Effector CD4-positive, alpha-beta T cell (primary cell): Measurements from ENCODE around the gene CDK11B.
A peak's percentile ranks its signal among the peaks of the same experiment; 100 is the strongest.

ENCODE experiments used
- DNase-seq: peaks from one replicate; pipeline ENCODE4 v3.0.0-alpha.2; 2020

The CDK11B gene

DNA sequence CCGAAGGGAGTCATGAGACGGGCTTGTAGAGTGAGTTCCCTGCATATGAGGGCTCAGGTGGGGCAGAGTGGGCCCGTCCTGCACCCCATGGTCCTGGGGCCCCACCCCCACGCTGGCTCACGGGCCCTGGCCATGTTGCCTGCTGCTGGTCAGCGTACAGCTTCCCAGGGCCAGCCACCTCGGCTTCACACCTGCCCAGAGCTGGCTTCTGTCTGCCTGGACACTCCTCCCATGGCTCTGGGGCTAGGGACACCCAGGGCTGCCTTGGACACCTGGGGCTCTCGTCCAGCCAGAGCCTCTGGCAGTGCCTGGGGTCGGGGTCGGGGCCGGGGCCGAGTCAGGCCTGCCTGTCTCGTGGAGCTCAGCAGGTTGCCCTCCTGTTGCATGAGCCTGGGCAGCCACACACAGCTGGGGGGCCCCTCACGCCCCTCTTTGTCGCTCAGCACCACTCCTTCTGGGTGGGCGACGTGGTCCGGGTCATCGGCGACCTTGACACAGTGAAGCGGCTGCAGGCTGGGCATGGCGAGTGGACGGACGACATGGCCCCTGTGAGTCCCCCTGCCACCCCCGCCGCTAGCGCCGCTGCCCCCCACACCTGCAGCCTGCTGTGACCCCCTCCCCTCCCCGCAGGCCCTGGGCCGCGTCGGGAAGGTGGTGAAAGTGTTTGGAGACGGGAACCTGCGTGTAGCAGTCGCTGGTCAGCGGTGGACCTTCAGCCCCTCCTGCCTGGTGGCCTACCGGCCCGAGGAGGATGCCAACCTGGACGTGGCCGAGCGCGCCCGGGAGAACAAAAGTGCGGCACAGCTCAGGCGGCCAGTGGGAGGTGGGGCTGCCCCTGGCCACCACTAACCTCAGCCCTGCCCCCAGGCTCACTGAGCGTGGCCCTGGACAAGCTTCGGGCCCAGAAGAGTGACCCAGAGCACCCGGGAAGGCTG is 32.3 kb downstream of the CDK11B start:
- DNase-seq, result no peak

DNA sequence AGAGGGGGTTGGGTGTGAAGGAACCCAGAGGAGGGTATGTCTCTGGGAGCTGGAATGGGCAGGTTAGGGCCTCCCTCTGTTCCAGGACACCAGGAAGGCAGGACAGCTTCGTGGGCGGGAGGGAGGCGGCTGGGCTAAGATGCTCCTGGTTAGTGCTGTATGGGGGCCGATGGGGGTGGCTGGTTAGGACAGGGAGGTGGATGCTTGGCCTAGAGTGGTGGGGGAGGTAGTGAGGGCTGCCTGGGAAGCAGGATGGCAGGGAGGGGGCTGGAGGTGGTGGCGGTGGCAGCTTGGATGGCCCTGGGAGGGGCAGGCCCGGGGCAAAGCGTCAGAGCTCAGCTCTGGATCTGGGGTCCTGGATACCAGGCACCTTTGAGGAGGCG is 33.0 kb downstream of the CDK11B start:
- DNase-seq, result no peak

DNA sequence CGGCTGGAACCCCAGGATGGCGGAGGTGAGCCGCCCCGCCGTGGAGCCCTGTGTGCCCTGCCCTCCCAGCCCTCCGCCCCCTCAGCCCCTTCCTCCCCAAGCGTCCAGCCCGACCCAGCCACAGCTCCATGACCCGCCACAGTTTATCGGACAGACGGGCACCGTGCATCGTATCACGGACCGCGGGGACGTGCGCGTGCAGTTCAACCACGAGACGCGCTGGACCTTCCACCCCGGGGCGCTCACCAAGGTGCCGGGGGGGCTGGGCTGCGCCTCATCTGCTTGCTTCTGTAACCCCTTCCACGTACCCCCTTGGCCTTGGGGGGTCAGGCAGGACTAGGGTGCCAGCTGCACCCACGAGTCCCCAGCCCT is 33.4 kb downstream of the CDK11B start:
- DNase-seq, result no peak

DNA sequence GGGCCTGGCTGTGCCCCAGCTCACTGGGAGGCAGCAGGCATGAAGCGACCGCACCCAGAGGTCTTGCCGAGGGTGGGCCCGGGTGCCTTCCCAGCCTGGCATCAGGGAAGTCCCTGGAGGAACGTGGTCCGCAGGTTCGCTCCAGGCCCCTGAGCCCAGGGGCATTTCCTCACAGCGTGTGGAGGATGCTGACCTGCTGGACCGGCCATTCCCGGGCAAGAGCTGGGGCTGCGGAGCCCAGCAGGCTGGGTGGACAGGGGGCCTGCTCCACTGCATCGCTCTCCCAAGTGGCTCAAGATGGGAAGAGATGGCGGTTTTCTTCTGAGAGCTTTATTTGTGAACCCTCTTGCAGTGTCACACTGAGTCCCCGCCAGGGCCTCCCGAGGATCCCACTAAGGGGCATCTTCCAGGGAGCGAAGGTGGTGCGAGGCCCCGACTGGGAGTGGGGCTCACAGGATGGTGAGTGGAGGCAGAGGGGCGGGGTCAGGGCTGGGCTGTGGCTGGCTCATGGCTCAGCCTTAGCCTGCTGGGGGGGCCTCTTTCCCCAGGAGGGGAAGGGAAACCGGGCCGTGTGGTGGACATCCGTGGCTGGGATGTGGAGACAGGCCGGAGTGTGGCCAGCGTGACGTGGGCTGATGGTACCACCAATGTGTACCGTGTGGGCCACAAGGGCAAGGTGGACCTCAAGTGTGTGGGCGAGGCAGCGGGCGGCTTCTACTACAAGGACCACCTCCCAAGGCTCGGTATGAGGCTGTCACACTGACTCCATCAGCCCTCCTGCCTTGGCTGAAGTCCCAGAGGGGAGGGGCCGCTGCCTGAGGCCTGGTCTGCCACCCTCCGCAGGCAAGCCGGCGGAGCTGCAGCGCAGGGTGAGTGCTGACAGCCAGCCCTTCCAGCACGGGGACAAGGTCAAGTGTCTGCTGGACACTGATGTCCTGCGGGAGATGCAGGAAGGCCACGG is 34.1 kb downstream of the CDK11B start:
- no peak for DNase-seq

DNA sequence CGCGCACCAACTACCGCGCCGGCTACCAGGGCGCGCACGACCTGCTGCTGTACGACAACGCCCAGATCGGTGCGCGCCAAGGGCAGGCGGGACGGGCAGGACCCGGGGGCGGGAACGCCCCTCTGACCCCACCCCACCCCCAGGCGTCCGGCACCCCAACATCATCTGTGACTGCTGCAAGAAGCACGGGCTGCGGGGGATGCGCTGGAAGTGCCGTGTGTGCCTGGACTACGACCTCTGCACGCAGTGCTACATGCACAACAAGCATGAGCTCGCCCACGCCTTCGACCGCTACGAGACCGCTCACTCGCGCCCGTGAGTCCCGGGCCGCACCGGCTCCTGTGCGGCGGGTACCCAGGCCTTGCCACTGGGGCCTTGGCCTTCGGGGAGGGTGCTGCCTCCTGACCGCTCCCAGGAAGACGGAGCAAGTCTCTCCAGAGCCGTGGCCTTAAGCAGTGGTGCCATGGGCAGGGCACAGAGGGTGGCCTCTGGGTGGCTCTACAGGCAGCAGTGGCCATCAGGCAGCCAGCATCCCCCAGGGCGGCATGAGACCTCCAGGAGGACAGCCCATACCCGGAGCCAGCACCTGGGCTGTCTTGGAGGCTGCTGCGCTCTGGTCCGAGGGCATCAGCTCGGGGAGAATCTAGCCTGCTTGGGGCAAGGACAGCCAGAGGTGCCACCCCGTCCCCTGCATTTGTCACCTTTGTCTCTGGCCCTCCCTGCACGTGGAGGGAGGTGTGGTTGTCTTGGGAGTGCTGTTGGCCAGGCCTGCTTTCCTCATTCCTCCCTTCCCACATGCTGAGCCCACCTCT is 35.0 kb downstream of the CDK11B start:
- no peak for DNase-seq

DNA sequence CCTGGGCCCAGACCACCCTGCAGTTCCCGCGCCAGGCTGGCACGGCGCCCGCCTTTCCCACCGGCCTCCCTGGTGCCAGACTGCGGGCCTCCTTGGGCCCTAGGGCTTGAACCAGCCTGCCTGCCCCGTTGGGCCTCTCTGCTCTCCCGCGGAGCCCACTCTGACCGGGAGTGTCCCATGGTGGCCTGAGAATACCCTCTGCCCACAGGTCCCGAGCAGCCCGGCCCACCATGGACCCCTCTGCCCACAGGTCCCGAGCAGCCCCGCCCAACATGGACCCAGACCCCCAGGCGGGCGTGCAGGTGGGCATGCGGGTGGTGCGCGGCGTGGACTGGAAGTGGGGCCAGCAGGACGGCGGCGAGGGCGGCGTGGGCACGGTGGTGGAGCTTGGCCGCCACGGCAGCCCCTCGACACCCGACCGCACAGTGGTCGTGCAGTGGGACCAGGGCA is 35.6 kb downstream of the CDK11B start:
- no peak for DNase-seq

DNA sequence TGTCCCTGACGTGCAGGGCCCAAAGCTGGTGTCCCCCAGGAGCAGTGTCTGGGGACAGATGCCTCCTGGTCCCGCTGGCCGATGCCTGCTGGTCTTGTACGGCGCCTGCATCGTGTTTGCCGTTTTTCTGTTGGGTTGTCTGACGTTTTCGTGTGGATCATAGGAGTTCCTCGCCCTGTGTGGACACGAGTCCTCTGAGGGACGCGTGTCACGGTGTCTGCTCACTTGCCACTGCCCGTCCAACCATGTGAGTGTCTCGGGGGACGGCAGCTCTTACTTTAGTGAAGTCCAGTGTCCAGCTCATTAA is 36.1 kb downstream of the CDK11B start:
- DNase-seq, result no peak

DNA sequence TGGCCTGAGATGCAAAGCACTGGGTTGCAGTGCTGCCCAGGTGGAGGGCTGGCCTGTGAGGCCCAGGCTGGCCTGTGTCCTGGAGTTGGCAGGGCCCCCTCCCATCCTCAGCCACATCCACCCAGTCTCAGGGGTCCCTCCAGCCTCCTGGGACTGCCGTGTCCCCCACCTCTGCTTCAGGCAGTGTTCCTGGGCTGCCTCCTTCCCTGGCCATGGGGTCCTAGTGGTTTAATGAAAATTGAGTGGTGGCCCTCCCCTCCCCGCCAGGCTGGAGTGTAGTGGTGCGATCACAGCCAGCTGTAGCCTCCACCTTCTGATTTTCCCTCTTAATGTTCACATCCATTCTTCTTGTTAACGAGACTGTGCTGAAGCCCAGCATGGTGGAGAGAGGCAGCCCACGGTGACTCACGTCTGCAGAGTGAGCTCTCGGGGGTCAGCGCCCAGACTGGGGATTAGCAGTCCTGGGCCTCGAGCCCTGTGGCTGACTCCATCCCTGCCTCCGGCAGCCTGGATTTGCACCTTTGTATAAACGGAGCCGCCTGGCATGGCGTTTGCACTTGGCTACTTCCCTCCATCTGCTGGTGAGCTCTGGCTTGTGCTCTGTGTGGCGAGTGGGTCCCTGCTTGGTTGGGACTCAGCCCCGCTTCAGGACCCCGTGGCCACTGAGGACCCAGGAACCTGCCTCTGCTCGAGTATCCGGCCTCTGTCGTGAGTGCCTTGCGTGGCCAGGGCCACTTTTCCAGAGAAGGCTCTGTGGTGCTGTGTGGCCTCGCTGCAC is 36.6 kb downstream of the CDK11B start:
- DNase-seq, result no peak

DNA sequence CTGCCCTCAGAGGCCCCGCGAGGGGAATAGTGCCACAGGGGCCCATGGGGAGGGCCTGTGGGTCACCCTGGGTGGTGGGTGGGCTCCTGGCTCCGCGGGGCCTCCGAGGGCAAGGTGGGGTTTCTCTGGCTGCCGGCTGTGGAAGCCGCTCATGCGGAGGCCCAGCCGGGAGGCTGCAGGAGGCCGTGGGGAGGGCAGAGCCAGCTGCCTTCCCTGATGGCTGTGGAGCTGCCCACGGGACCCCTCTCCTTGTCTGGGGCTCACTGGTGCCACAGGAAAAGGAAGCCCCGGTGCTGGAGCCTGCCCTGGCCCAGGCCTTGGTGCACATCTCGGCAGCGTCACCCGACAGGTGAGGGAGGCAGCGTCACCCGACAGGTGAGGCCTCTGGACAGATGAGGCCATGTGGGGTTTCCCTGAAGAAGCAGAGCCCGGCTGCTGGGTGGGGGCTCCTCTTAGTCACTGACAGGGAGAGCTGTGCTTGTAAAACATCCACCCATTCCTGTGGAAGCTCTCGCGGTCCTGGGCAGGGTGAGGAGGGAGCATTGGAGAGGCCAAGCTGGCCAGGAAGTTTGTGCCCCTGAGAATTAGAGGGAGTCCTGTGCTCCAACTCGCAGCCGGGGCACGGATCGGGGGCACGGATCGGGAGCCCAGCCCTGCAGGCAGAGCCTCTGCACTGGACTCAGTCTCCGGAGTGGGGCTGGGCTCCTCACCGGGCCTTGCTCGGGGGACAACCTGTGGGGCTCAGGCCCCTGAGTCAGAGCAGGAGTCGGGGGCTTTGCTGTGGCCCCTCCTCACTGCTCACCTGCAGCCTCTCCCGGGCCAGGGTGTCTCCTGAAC is 37.4 kb downstream of the CDK11B start:
- DNase-seq, result no peak

DNA sequence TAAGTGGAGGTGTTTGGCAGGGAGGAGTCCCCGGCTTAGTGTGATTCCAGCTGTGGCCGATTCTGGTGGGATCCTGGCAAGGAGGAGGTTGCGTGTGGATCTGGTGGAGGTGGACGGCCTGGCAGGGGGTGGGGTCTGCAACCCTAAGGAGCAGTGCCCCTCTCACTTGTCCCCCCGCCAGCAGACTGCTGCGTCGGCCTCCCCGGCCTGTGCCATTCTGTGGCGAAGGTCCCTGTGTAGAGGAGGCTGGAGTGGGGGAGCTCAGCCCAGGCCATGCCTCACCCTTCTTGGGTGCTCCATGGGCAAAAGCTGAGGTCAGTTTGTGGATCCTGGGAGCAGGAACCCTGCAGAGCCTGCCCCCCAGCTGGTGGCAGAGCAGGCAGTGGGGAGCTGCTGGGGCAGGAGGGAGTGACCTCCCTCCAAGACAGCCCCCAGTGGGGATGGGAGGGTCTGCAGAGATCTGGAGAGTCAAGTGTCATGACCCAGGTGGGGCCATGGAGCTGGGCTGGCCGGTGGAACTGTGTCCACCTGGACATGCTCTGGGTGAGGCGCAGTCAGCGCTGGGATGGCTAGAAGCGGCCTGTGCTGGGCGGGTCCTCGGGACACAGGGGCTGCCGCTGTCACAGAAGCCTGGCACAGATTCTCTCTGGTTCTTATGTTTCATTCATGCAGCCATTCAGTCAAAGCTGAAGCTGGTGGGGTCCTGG is 38.2 kb downstream of the CDK11B start:
- no peak for DNase-seq

DNA sequence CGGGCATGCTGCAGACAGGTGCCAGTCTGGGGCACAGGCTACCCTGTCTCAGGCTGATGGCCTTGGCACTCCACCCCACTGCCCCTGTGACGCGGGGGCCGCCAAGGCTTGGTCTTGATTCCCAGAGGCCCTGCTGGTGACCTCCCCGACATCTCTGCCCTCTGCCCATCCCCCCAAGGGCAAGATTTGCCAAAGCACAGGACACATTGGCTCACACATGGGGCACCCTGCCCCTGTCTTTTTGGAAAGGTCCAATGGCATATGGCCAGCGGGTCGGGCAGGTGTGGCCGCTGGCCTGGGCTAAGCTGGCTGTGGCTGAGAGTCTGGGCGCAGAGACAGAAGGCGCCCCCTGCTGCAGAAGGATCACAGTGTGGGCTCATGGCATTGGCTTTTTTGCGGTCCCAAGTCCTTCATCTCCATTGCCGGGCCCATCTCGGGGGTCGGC is 38.9 kb downstream of the CDK11B start:
- no peak for DNase-seq

DNA sequence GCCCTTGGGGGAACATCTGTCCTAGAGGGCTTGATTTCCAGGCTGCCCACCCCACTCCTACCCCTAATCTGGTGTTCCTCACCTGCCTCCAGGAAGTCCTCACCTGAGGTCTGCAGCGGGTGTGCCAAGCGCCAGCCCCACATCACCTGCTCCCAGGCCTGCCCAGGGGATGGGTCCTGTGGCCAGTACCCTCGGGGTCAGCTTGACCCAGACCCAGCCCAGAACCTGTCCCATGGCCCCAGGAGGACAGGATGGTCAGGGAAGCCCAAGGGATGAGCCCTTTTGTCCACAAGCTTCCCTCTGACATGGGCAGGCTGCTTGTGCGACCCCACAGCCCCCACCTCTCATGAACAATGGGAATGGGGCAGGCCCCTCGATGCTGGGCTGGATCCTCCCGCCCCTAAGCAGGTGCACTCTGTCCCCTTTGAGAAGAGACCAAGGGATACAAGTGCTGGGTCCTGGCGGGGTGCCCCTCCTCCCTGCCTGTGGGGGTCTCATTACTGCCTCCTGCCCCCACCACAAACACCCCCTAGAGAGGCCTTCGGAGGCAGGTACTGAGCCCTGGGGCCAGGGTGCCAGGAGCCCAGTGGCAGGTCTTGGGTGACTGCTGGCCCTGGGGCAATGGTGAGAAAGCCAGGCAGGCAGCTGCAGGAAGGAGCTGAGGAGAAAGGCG is 40.3 kb downstream of the CDK11B start:
- no peak for DNase-seq

DNA sequence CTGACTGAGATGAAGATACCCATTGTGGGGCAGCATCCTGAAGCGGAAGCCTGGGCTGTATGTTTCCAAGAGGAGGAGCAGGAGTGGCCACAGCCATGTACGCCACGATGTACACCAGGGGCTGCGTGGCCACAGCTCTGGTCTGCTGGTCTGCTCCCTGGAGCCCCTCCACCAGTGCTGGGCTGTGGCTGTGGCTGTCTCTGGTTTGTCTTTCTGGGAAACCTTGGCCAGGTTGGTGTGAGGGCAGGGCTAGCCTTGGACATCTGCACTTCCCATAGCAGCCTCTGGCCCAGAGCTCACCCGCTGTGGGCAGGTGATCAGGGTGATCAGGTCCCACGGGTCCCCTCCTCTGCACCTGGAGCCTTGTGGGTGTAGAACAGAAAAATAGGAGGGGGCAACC is 40.9 kb downstream of the CDK11B start:
- no peak for DNase-seq

DNA sequence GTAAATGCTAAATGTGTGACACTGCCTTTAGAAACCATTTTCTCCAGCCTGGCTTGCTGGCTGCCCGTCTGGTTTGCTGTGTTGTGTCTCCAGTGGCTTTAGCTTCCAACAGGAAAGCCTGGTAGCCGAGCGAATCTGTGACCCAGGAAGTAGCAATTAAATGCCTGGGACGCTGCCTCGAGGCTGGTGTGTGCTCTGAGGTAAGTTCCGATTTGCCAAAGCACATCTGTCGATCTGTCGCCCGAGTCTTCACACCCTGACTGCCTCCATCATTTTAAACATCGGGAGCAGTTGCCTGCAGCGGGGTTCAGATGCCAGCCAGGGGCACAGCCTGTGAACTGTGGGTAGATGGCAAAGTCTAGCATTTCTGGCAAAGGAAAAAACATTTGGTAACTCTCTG is 41.3 kb downstream of the CDK11B start:
- DNase-seq, result no peak

DNA sequence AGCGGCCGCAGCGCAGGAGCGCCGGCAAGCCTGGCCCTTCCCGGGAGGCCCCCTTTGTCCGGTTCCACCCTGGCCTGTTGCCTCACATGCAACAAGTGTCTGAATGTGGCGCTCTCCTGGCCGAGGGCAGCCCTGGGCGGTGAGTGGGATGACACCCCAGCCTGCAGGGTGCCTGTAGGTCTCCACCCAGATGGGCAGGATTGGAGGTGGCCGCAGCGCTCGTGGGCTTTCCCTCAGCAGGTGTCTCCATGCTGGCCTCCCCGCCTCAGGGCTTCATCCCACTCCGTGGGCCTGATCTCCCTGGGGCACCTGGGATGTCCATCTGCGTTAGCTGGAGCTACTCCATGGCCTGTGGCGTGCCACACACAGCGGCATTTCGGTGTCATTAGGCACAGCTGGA is 42.0 kb downstream of the CDK11B start:
- DNase-seq, result no peak

DNA sequence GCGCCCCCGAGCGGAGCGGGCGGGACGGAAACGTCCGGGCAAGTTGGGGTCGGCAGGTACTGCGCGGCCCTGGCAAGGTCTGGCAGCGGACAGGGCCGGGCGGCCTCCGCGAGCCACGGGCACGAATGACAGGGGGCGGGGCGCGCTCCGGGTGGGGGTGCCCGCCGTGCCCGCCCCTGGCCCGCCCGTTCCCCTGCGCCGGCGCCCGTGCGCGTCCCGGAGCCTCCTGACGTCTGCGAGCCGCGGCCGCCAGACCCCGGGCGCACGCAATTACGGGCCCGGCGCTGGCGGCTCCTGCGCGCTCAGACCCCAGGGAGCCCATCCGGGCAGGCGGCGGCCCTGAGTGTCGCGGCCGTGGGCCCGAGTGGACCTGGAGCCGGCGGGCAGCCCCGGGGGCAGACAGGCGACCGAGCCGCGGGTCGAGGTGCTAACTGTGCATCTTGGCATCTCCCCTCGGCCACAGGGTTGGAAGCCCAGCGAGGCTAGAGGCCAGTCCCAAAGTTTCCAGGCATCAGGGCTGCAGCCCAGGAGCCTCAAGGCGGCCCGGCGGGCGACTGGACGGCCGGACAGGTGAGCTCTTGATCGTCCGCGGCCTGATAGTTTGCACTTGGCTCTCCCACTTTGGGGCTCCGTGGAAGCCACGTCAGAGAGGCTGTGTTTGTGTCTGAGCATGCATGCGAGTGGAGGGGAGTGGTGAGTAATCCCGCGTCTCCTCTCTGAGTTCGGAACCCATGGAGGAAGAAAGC is 42.6 kb downstream of the CDK11B start:
- no peak for DNase-seq

DNA sequence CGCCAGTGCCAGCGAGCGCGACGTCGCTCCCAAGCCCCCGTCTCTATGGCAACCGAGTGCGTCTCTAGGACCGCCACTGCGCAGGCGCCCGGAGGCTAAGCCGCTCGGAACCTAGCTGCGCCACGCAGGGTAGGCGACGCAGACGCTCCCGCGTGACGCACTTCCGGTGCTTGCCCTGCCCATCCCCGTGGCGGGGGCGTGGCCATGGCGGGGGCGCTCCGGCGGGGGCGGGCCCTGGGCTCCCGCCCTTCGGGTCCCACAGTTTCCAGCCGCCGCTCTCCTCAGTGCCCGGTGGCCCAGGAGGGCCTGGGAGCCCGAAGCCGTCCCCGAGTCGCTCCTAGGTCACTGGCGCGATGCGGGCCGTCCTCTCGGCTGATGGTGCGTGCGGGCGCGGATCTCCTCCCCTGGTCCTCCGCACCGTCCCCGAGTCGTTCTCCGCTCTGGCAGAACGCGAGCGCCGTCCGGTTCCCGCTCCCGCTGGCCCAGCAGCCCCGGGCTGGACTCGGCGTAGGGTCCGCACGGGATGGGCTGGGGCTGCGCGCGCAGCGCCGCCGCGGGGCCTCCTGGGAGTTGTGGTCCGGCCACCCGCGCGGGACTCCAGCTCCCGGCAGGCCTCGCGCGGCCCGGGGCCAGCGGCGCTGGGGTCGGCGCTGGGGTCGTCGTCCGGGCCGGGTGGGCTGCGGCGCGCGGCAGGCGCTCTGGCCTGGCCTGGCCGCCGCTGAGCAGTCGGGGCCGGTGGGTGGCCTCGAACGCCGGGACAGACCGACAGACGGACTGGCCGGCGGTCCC is 43.4 kb downstream of the CDK11B start, which contains the start of gene MIB2:
Gene MIB2 (plus strand): TSS at position 245 of the 789 bp plus-strand sequence. CDS start 7,953 bp downstream, outside the sequence.
- peak; percentile 98 for DNase-seq

DNA sequence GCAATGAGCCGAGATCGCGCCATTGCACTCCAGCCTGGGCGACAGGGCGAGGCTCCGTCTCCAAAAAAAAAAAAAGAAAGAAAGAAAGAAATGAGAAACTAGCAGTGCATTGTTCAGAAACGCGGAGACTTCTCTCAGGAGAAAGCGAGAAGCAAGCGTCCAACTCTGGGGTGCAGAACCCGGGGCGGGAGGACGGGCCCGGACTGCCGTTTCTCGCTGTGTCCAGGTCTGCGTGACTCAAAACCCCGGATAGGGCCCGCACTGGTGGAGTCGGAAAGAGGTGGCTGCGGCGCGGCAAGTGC is 43.9 kb downstream of the CDK11B start:
- DNase-seq, result no peak
